HG03039 (cell line): ENCODE measurements around the gene LRCOL1.

Experiments used
- ATAC-seq: cut with Tn5 transposase; IDR thresholded peaks from one replicate; pipeline ENCODE4 v1.9.1; 2021; ENCODE audit warnings: mild to moderate bottlenecking, moderate library complexity; ENCODE audit not compliant: unreplicated experiment

Gene LRCOL1

GRCh38 chr12:132610051-132610759, at the start of gene LRCOL1:
Gene LRCOL1, minus strand, starts transcription at chr12:132610582. Its CDS starts 4,331 bp downstream, at chr12:132606251.
- ATAC-seq = no peak

GRCh38 chr12:132660052-132660451, 49.7 kb upstream of the LRCOL1 start:
- ATAC-seq = no peak

- ATAC-seq = no peak
Measured at GRCh38 chr12:132659146-132659545, 48.8 kb upstream of the LRCOL1 start.

GRCh38 chr12:132658149-132658894, 47.9 kb upstream of the LRCOL1 start:
- no peak for ATAC-seq

GRCh38 chr12:132657004-132657727, 46.8 kb upstream of the LRCOL1 start:
- no peak for ATAC-seq

- ATAC-seq = no peak
Measured at GRCh38 chr12:132653567-132654290, 43.3 kb upstream of the LRCOL1 start.

GRCh38 chr12:132651444-132652100, 41.2 kb upstream of the LRCOL1 start:
- no peak for ATAC-seq

GRCh38 chr12:132649226-132649945, 39.0 kb upstream of the LRCOL1 start:
- no peak for ATAC-seq

GRCh38 chr12:132648616-132649225, 38.3 kb upstream of the LRCOL1 start:
- no peak for ATAC-seq

- no peak for ATAC-seq
Measured at GRCh38 chr12:132647858-132648257, 37.5 kb upstream of the LRCOL1 start.

GRCh38 chr12:132646850-132647249, 36.5 kb upstream of the LRCOL1 start:
- ATAC-seq = no peak

GRCh38 chr12:132642846-132643835, 32.8 kb upstream of the LRCOL1 start:
- ATAC-seq = no peak

- no peak for ATAC-seq
Measured at GRCh38 chr12:132641811-132642650, 31.6 kb upstream of the LRCOL1 start.

GRCh38 chr12:132640936-132641335, 30.6 kb upstream of the LRCOL1 start:
- no peak for ATAC-seq

- ATAC-seq = no peak
Measured at GRCh38 chr12:132639956-132640520, 29.7 kb upstream of the LRCOL1 start.

- no peak for ATAC-seq
Measured at GRCh38 chr12:132638541-132639408, 28.4 kb upstream of the LRCOL1 start.
